ENCODE results near the gene CDK3. TPM values are rescaled to one million over a fixed set of nuclear protein-coding genes. Genes with fewer than 3 reads are reported as not detected.
"Not testable (repeated sequence)": the region's sequence is repeated elsewhere in the genome, so short reads cannot be mapped to it uniquely, and the experiment has no call there.

The CDK3 gene
- total RNA-seq, 2 experiments from 2014 or later: 3.8 to 4.1 TPM

DNA sequence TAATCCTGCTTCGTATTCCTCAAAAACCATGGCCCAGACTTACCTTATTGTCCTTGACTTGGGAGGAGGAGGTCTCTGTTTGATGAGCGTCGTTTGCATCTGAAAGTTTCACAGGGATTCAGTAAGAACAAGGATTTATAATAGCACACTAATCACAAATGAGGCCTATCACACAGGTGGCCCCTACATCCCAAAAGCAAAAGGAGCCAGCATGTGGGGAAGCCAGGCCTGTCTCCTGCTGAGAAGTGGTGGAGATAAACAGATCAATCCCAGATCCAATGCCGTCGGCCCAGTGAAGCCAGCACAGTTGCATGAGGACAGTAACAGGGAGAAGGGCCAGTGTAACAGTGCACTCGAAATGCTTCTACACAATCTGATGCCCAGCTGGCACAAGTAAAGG is 39.7 kb downstream of the CDK3 start:
- Mint-ChIP-seq H3K27ac (no peak overlapping the region), H3K36me3 (ENCODE audit: low read depth) (peaks cover 48% of the 10 kb centered on the region), H3K27me3 (no peaks in the 10 kb centered on the region), H3K9me3 (no peaks in the 10 kb centered on the region), H3K4me1 (ENCODE audit: low read depth) (peaks cover 15% of the 10 kb centered on the region), H3K4me3 (no peak overlapping the region)
- DNase-seq (no peak), ATAC-seq (no peak)
- POLR2A ChIA-PET: interaction anchor here (2.5 kb wide), 1 partner anchor 11 kb away, joined by 9 read pairs; no protein-coding TSS in a partner anchor
- intact Hi-C loops (cut with micrococcal nuclease): no loop called here
- TF ChIP-seq, protein P1, sequence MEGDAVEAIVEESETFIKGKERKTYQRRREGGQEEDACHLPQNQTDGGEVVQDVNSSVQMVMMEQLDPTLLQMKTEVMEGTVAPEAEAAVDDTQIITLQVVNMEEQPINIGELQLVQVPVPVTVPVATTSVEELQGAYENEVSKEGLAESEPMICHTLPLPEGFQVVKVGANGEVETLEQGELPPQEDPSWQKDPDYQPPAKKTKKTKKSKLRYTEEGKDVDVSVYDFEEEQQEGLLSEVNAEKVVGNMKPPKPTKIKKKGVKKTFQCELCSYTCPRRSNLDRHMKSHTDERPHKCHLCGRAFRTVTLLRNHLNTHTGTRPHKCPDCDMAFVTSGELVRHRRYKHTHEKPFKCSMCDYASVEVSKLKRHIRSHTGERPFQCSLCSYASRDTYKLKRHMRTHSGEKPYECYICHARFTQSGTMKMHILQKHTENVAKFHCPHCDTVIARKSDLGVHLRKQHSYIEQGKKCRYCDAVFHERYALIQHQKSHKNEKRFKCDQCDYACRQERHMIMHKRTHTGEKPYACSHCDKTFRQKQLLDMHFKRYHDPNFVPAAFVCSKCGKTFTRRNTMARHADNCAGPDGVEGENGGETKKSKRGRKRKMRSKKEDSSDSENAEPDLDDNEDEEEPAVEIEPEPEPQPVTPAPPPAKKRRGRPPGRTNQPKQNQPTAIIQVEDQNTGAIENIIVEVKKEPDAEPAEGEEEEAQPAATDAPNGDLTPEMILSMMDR (IDR thresholded peaks at IDR 0.05): no peak
- CTCF ChIA-PET: interaction anchor here (0.9 to 1.5 kb wide), 2 partner anchors 26 to 41 kb away, joined by 3 to 6 read pairs; no protein-coding TSS in a partner anchor

DNA sequence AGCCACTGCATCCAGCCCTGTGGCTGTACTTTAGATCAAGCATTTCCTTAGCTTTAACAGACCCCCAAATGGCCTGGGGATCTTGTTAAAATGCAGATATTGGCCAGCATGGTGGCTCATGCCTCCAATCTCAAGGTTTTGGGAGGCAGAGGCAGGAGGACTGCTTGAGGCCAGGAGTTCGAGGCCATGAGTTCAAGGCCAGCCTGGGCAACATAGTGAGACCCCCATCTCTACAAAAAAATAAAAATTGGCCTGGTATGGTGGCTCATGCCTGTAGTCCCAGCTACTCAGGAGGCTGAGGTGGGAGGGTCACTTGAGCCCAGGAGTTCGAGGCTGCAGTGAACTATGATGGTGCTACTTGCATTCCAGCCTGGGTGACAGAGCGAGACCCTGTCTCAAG is 42.2 kb downstream of the CDK3 start:
- intact Hi-C loops (cut with micrococcal nuclease); H3K27me3 Mint-ChIP-seq; H3K9me3 Mint-ChIP-seq; H3K4me3 Mint-ChIP-seq; ATAC-seq; H3K27ac Mint-ChIP-seq; H3K4me1 Mint-ChIP-seq (ENCODE audit: low read depth); DNase-seq: not testable (repeated sequence)
- peaks cover 54% of the 10 kb centered on the region for H3K36me3 Mint-ChIP-seq (ENCODE audit: low read depth)
- ChIA-PET CTCF (interaction anchor here (1.2 to 1.8 kb wide), 4 partner anchors 10 to 237 kb away, joined by 3 to 6 read pairs (median 4); no protein-coding TSS in a partner anchor), POLR2A (interaction anchor here (0.7 to 1.3 kb wide), 2 partner anchors 8 to 9 kb away, joined by 3 read pairs; no protein-coding TSS in a partner anchor)

DNA sequence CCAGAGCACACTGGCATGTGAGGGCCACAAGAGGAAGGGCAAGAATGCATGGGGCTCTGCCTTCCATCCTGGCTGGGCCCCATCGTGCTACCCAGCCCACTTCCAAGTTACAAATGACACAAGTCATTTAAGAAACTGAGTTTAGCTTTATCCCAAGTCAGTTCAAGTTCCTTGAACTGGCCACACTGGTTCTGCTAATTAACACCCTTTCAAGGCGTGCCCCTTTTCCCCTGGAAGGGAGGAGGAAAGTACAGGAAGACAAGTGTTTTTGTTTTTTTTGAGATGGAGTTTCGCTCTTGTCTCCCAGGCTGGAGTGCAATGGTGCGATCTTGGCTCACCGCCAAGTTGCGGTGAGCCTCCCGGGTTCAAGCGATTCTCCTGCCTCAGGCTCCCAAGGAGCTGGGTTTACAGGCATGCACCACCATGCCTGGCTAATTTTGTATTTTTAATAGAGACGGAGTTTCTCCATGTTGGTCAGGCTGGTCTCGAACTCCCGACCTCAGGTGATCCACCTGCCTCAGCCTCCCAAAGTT is 43.9 kb downstream of the CDK3 start:
- H3K4me1 Mint-ChIP-seq (ENCODE audit: low read depth); intact Hi-C loops (cut with micrococcal nuclease); CTCF ChIA-PET; H3K27me3 Mint-ChIP-seq; H3K9me3 Mint-ChIP-seq; ATAC-seq; H3K4me3 Mint-ChIP-seq; H3K27ac Mint-ChIP-seq; DNase-seq: not testable (repeated sequence)
- POLR2A ChIA-PET: interaction anchor here (0.7 to 1.3 kb wide), 2 partner anchors 12 to 42 kb away, joined by 3 read pairs; no protein-coding TSS in a partner anchor
- H3K36me3 Mint-ChIP-seq (ENCODE audit: low read depth): peaks cover 54% of the 10 kb centered on the region

DNA sequence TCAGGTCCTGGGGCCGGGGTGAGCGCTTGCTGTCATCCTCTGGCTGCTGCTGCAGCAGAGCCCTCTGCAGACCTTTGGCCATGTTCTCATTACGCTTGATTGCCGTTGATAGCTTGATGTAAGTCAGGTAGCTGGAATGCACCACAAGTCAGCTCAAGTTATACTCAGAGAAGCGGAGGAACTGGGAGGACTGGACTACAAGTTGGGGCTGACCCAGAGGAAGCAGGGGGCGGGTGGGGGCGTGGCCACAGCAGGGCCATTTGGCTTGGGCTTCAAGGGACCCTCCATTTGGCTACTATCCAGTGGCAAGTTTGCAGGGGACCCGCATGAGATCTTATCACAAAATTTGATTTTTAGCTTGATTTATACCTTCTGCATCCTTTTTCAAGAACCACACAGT is 45.4 kb downstream of the CDK3 start:
- TF ChIP-seq, protein P1 (IDR thresholded peaks at IDR 0.05): no peak
- Mint-ChIP-seq H3K27ac (no peak overlapping the region), H3K4me3 (no peak overlapping the region), H3K9me3 (no peaks in the 10 kb centered on the region), H3K4me1 (ENCODE audit: low read depth) (peaks cover 8% of the 10 kb centered on the region), H3K36me3 (ENCODE audit: low read depth) (peaks cover 66% of the 10 kb centered on the region), H3K27me3 (no peaks in the 10 kb centered on the region)
- ChIA-PET POLR2A (interaction anchor here (0.7 to 1.6 kb wide), 5 partner anchors 8 to 19 kb away, joined by 3 to 4 read pairs (median 3); no protein-coding TSS in a partner anchor), CTCF (interaction anchor here (1.2 to 2.4 kb wide), 3 partner anchors 11 to 46 kb away, joined by 3 to 11 read pairs (median 3); partner anchors contain the start of gene CDK3)
- intact Hi-C loops (cut with micrococcal nuclease): no loop called here
- ATAC-seq (no peak), DNase-seq (no peak)

DNA sequence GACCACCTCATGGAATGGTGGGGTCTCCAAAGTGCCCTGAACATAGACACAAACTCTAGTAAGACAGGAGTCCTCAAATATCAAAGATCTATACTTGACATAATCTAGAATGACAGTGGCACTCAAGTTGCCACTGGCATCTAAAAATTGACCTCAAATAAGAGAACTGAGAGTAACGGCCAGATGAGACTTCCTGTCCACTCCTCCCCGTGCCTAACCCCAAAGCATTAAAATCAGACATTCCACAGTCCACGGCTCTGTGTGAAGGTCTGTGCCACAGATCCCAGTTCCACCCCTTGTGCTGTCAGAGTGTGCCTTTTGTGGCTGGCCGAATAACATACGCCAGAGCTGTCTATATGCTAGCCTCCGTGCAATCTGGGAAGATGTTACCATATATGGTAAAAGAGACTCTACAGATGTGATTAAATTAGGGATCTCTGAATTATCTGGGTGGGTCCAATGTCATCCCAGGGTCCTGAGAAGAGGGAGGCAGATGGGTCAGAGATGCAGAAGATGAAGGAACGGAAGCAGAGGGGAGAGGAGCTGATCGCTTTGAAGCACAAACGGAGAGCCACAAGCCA is 47.5 kb downstream of the CDK3 start:
- no peak overlapping the region for H3K27ac Mint-ChIP-seq
- intact Hi-C loops (cut with micrococcal nuclease): no loop called here
- ATAC-seq: no peak
- H3K4me1 Mint-ChIP-seq (ENCODE audit: low read depth): peaks cover 10% of the 10 kb centered on the region
- POLR2A ChIA-PET: interaction anchor here (0.6 to 0.8 kb wide), 2 partner anchors 13 to 17 kb away, joined by 3 to 5 read pairs; no protein-coding TSS in a partner anchor
- H3K4me3 Mint-ChIP-seq: no peak overlapping the region
- no peaks in the 10 kb centered on the region for H3K27me3 Mint-ChIP-seq
- no peak for DNase-seq
- H3K9me3 Mint-ChIP-seq: no peaks in the 10 kb centered on the region
- CTCF ChIA-PET: interaction anchor here (1.8 to 2.4 kb wide), 2 partner anchors 34 kb away, joined by 5 to 11 read pairs; no protein-coding TSS in a partner anchor
- TF ChIP-seq, protein P1 (IDR thresholded peaks at IDR 0.05): no peak
- peaks cover 65% of the 10 kb centered on the region for H3K36me3 Mint-ChIP-seq (ENCODE audit: low read depth)

DNA sequence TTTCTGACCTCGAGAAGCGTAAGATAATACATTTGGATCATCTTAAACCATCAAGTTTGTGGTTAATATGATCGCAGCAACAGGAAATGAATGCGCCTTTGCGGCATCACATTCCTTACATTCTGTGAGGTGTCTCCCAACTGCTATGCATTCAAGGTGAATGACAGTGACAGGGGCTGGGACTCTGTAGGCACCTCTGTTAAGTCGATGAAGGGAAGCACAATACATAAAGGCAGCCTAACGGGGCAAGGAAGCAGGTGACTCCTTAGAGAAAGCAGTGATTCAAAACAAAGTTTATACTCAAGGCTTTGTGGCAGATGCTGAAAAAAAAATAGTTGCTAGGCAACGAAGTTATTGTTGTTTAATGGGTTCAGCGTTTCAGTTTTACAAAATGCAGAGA is 48.1 kb downstream of the CDK3 start:
- Mint-ChIP-seq H3K9me3 (no peaks in the 10 kb centered on the region), H3K36me3 (ENCODE audit: low read depth) (peaks cover 65% of the 10 kb centered on the region), H3K4me1 (ENCODE audit: low read depth) (peaks cover 14% of the 10 kb centered on the region), H3K27me3 (no peaks in the 10 kb centered on the region), H3K4me3 (no peak overlapping the region), H3K27ac (no peak overlapping the region)
- ChIA-PET CTCF (interaction anchor here (0.8 to 1.8 kb wide), 3 partner anchors 34 to 348 kb away, joined by 3 to 5 read pairs (median 5); no protein-coding TSS in a partner anchor), POLR2A (interaction anchor here (0.8 kb wide), 1 partner anchor 13 kb away, joined by 3 read pairs; no protein-coding TSS in a partner anchor)
- DNase-seq (no peak), ATAC-seq (no peak)
- intact Hi-C loops (cut with micrococcal nuclease): no loop called here
- TF ChIP-seq, protein P1 (IDR thresholded peaks at IDR 0.05): no peak
